ENCODE results near the gene ITGAL.

GRCh38 chr16:30569746-30570635 is 97.4 kb downstream of the ITGAL start:
- TF ChIP-seq CTCF (IDR thresholded peaks at IDR 0.05) (no peak), POLR2A (IDR thresholded peaks at IDR 0.05) (no peak)

Data from testis (tissue), 2 donors.